Measurements from ENCODE around the gene MEX3B. TPM values are rescaled to one million over a fixed set of nuclear protein-coding genes. Genes with fewer than 3 reads are reported as not detected.
A peak's percentile ranks its signal among the peaks of the same experiment; 100 is the strongest.

Gene MEX3B
- total RNA-seq, 4 donors from 2014 or later: 0.13 to 1.6 (median 1.2) TPM

GRCh38 chr15:82047453-82048400 lies 1.9 kb upstream of the MEX3B start:
- intact Hi-C loops (cut with DNase I; ENCODE audit: low total_unique reads): no loop called here
- H3K4me3 ChIP-seq (ENCODE audit: low read depth, poor library complexity, severe bottlenecking): peak overlapping the region; percentile 41
- 13 to 19% methylated on average over 31 to 56 of the region's 56 CpGs for WGBS, 2 donors
- no peak for TF ChIP-seq POLR2A (IDR thresholded peaks at IDR 0.05)
- TF ChIP-seq, protein P1, sequence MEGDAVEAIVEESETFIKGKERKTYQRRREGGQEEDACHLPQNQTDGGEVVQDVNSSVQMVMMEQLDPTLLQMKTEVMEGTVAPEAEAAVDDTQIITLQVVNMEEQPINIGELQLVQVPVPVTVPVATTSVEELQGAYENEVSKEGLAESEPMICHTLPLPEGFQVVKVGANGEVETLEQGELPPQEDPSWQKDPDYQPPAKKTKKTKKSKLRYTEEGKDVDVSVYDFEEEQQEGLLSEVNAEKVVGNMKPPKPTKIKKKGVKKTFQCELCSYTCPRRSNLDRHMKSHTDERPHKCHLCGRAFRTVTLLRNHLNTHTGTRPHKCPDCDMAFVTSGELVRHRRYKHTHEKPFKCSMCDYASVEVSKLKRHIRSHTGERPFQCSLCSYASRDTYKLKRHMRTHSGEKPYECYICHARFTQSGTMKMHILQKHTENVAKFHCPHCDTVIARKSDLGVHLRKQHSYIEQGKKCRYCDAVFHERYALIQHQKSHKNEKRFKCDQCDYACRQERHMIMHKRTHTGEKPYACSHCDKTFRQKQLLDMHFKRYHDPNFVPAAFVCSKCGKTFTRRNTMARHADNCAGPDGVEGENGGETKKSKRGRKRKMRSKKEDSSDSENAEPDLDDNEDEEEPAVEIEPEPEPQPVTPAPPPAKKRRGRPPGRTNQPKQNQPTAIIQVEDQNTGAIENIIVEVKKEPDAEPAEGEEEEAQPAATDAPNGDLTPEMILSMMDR (IDR thresholded peaks at IDR 0.05): no peak
- DNase-seq (ENCODE audit: low spot score in 2 of 2): peak in 1 of 2 donors; percentile 22

- DNase-seq (ENCODE audit: low spot score in 2 of 2): peak; percentile 86 to 98
- 0% methylated on average over 31 to 39 of the region's 111 CpGs for WGBS, 2 donors
- intact Hi-C loops (cut with DNase I; ENCODE audit: low total_unique reads): no loop called here
- TF ChIP-seq, protein P1 (IDR thresholded peaks at IDR 0.05): no peak
- no peak for TF ChIP-seq POLR2A (IDR thresholded peaks at IDR 0.05)
- H3K4me3 ChIP-seq (ENCODE audit: low read depth, poor library complexity, severe bottlenecking): peak overlapping the region; percentile 54
Measured at GRCh38 chr15:82046666-82047452, 1.0 kb upstream of the MEX3B start.

DNA sequence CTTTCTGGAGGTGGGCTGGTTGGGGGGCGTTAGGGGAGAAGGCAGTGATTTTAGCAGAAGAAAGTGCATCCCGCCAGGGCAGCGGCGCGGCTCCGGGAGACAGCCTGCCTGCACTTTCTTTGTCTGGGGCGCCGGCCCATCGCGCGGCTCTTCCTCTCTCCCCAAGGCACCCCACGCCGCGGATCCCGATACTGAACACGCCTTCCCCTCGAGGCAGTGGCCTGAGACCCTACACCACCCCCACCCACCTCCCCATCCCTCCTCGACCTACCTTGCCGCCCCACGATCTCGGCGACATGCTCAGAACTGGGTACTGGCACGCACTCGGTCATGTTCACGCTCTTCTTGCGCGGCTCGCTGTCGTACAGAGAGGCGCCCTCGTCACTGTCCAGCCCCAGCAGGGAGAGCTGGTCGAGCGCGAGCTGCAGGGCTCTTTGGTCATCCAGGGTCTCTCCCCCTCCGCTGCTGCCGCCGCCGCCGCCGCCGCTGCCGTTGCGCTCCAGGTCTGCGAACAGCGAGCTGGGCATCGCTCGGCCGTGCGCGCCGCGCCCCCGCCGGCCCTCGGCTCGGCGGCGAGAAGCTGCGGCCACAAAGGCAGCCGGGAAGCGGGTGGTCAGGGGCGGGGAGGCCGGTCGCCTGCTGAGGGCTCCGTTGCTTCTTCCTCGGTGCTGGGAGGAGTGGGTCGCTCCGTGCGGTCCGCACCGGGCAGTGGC lies 483 bp downstream of the MEX3B start:
- 0 to 1% methylated on average over 18 to 30 of the region's 71 CpGs for WGBS, 2 donors
- intact Hi-C loops (cut with DNase I; ENCODE audit: low total_unique reads): no loop called here
- TF ChIP-seq POLR2A (IDR thresholded peaks at IDR 0.05): no peak
- TF ChIP-seq, protein P1 (IDR thresholded peaks at IDR 0.05): no peak
- H3K4me3 ChIP-seq (ENCODE audit: low read depth, poor library complexity, severe bottlenecking): peak overlapping the region; percentile 67
- DNase-seq (ENCODE audit: low spot score in 2 of 2): peak; percentile 18 to 91

DNA sequence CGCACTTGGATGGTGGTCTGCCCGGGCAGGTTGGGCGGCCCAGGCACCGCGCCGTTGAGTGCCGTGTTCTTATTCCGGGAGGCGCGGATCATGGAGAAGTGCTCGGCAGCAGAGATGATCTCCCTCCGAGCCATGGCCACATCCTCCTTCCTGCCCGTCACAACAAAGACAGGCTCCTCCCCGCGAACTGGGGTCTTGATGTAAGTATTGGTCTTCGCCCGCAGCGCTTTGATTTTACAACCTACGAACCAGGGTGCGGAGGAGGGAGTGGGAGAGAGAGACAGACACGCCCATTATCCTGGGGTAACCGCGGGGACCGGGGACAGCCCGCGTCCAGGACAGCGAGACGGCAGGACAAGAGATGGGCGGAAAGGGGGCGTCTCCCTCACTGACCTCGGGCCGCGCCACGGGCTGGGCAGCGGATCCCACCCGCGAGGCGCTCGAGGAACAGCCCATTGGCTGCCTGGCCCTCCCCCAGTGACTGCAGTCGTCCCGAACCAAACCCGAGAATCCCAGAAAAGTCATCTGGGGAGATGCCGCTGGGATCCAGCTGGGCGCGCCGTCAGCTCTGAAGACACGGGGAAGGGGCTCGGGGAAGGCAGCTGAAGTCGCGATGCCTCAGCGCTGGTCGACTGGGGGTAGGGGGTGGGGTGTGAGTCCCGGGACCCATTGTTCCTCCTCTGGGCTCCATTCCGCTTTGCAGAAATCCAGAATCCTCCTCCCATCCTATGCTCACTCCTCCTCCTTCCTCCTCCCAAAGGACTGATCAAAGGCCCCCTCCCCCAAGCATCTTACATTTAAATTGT lies 1.2 kb downstream of the MEX3B start:
- DNase-seq (ENCODE audit: low spot score in 2 of 2): peak; percentile 40 to 91
- 0 to 1% methylated on average over 41 of the region's 54 CpGs for WGBS, 2 donors
- TF ChIP-seq POLR2A (IDR thresholded peaks at IDR 0.05): no peak
- TF ChIP-seq, protein P1 (IDR thresholded peaks at IDR 0.05): no peak
- intact Hi-C loops (cut with DNase I; ENCODE audit: low total_unique reads): no loop called here
- peak overlapping the region; percentile 67 for H3K4me3 ChIP-seq (ENCODE audit: low read depth, poor library complexity, severe bottlenecking)
